Nucleus accumbens (tissue), 56 donors: ENCODE results near the gene ARHGAP8.

ENCODE experiments used
- DNase-seq, 56 donors: peaks; one replicate each; lab custom pipeline; 2025; lab: John Stamatoyannopoulos, UW

ARHGAP8 gene

GRCh38 chr22:44724416-44724815, 28.0 kb upstream of the ARHGAP8 start:
- DNase-seq, result no peak

- no peak for DNase-seq
Measured at GRCh38 chr22:44724859-44725258, 27.5 kb upstream of the ARHGAP8 start.

- no peak for DNase-seq
Measured at GRCh38 chr22:44726439-44726838, 25.9 kb upstream of the ARHGAP8 start.

- no peak for DNase-seq
Measured at GRCh38 chr22:44727148-44727547, 25.2 kb upstream of the ARHGAP8 start.

GRCh38 chr22:44727709-44728108, 24.7 kb upstream of the ARHGAP8 start:
- DNase-seq, result no peak

- no peak for DNase-seq
Measured at GRCh38 chr22:44728761-44729324, 23.5 kb upstream of the ARHGAP8 start.

GRCh38 chr22:44729391-44730021, 22.9 kb upstream of the ARHGAP8 start:
- DNase-seq, result peak in 50 of 56 donors; percentile 10 to 85 (median 54)

- peak in 1 of 56 donors; percentile 23 for DNase-seq
Measured at GRCh38 chr22:44730022-44730393, 22.4 kb upstream of the ARHGAP8 start.

GRCh38 chr22:44730490-44731356, 21.7 kb upstream of the ARHGAP8 start:
- no peak for DNase-seq

GRCh38 chr22:44731357-44731970, 20.9 kb upstream of the ARHGAP8 start:
- no peak for DNase-seq

GRCh38 chr22:44732017-44732561, 20.3 kb upstream of the ARHGAP8 start:
- no peak for DNase-seq

- DNase-seq, result no peak
Measured at GRCh38 chr22:44732661-44733060, 19.7 kb upstream of the ARHGAP8 start.

GRCh38 chr22:44733426-44734106, 18.8 kb upstream of the ARHGAP8 start:
- no peak for DNase-seq

- no peak for DNase-seq
Measured at GRCh38 chr22:44734278-44734677, 18.1 kb upstream of the ARHGAP8 start.

GRCh38 chr22:44734801-44735517, 17.4 kb upstream of the ARHGAP8 start:
- no peak for DNase-seq

GRCh38 chr22:44735518-44736428, 16.6 kb upstream of the ARHGAP8 start:
- peak in 43 of 56 donors; percentile 7 to 81 (median 31) for DNase-seq

GRCh38 chr22:44736581-44737405, 15.6 kb upstream of the ARHGAP8 start:
- no peak for DNase-seq
